ENCODE measurements around the gene TIMP2.

Gene TIMP2

DNA sequence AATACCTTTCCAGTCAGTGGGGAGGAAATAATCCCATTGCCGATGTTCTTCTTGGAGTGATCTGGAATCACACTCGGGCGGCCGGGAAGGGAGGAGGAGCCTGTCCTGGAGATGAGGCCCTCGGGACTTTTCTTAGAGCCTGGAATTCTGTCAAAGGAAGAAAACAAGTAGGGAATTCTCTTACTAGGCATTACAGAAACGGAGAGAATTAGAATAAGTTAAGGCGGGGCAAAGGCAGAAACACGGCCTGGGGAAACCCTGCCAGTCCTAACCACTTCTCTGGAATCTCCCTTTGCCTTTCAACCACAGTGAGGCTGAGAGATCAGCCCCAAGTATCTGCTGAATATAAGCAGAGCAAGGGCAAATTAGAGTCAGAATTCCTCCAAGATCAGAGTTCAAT, 112.3 kb downstream of the TIMP2 start:
- DNase-seq (ENCODE audit: low read depth), result no peak

DNA sequence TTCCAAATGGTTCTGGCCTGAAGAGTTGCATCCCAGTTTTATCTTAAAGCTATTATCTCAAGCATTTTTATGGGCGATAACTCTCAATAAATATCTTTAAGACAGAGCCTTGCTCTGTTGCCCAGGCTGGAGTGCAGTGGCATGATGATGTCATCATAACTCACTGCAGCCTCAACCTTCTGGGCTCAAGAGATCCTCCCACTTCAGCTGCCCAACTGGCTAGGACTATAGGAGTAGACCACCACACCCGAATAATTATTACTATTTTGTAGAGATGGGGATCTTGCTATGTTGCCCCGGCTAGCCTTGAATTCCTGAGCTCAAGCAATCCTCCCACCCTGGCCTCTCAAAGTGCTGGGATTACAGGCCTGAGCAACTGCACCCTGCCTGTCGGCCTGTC, 117.0 kb downstream of the TIMP2 start:
- no peak for DNase-seq (ENCODE audit: low read depth)

DNA sequence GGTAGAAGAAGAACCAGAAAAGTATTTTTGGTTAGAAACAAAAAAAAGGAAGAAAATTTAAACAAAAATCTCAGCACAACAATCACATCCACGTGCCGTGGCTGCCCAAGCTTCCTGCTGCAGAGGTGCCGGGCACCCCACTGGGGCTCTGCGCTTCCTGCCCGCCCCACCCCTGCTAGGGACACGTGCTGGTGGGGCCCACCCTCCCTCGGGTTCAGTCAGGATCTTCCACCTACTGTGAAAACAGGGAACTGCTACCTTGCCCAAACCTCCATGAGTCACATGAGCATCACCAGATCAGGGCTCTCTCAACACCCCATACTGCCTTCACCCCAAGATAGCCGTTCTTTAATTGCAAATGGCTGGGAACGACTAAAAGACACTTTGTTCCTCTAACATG, 118.7 kb downstream of the TIMP2 start:
- DNase-seq (ENCODE audit: low read depth), result peak; percentile 44

DNA sequence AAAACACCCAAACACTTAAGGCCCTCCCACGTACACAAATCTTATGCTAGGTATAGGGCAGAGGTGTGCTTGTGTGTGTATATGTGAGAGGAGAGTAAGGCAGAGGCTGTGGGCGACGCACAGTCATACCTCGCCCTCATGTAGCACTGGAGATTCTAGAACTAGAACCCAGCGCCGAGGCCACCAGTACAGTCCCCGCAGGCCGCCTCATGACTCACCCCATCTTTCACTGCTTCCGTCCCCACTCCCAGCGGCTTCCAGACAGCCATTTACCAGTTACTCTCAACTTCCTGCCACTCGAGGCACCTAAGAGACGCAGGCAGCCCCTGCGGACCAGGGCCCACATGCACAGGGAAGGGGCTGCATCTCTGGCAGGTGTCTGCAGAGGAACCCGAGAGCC, 119.9 kb downstream of the TIMP2 start:
- peak; percentile 83 for DNase-seq (ENCODE audit: low read depth)

DNA sequence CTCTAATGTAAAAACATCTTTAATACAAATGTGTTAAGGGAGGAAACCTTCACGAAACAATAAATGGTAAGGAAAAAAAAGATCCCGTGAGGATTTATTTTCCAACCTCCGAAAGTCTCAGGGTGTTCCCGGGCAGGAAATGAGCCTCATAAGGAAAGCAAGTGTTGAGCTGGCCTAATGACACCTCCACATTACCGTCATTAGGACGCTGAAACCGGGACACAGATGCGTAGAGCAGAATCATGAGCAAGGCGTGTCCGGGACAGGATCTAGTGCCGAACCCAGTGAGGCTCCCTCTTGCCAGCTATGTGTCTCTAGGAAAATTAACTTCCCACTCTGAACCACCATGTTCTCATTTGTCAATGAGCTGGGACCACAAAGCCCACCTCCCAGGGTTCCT, 120.4 kb downstream of the TIMP2 start:
- DNase-seq (ENCODE audit: low read depth), result no peak

DNA sequence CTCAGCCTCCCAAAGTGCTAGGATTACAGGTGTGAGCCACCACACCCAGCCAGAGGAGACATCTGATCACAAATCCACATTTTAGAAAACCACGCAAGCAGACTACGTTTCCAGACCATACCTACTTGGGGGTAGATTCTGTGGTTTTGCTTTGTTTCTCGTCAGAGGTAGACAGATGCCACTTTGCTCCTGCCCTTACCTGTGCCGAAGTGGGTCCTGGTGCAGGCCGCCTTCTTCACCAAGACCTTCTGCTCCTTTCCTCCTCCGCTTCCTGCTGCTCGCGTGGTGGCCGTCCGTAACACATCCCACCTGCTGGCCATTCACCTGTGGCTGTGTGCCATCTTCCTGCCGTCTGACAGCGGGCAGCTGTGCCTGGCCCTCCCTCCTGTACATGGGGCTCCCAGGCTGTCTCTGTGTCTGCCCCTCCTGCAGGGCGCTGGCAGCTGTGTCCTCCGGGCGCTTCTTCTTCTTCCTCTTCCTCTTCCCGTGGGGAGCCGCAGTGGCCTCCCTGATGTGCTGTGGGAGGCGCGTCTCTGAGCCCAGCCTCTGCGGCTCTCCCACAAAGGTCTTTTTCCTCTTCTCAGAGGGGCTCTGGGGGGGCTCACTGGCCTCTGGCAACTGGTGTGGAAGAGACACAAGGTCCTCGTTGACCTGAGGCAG, 121.9 kb downstream of the TIMP2 start:
- no peak for DNase-seq (ENCODE audit: low read depth)
